Measurements from ENCODE around the gene TMEM14C.
"Not testable (repeated sequence)": the region's sequence is repeated elsewhere in the genome, so short reads cannot be mapped to it uniquely, and the experiment has no call there.

The TMEM14C gene

GRCh38 chr6:10721850-10722569 lies 860 bp upstream of the TMEM14C start:
- DNase-seq = peak; percentile 19

DNA sequence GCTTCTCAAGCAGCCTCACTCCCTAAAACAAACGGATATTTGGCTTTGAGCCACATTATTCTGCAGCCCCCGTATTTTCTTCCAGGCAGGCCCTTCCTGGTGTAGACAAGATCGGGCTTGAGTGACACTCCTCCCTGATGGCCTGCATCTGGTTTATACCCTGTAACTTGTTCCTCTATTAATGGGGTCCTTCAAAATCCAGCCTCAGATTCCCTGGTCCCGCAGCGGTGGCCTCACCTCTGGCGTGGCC lies 375 bp upstream of the TMEM14C start:
- no peak for DNase-seq

DNA sequence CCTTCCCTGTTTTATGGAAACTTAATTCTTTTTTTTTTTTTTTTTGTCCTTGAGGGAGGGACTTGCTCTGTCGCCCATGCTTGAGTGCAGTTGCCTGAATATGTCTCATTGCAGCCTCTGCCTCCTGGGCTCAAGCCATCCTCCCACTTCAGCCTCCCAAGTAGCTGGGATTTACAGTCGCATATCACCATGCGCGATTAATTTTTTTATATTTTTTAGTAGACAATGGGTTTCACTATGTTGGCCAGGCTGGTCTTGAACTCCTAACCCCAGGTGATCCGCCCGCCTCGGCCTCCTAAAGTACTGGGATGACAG lies 654 bp downstream of the TMEM14C start:
- no peak for DNase-seq

GRCh38 chr6:10725044-10725443 lies 2.2 kb downstream of the TMEM14C start:
- DNase-seq = no peak

- DNase-seq = no peak
Measured at GRCh38 chr6:10725716-10726115, 2.8 kb downstream of the TMEM14C start.

- DNase-seq = no peak
Measured at GRCh38 chr6:10730254-10730653, 7.4 kb downstream of the TMEM14C start.

DNA sequence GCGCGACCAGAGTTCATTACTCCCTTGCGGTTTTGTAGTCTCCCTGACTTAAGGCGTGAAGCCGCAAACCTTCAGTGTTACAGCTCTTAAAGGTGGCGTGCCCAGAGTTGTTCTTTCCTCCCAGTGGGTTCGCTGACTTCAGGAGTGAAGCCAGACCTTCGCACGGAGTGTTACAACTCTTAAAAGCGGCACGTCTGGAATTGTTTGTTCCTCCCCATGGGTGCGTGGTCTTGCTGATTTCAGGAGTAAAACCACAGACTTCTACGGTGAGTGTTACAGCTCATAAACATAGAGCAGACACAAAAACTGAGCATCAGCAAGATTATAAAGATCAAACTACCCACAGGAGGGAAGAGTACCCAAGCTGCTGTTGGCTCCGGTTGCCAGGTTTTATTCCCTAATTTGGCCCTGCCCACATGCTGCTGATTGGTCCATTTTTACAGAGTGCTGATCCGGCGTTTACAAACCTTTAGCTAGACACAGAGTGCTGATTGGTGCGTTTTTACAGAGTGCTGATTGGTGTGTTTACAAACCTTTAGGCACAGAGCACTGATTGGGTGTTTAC lies 10.4 kb downstream of the TMEM14C start:
- no peak for DNase-seq

DNA sequence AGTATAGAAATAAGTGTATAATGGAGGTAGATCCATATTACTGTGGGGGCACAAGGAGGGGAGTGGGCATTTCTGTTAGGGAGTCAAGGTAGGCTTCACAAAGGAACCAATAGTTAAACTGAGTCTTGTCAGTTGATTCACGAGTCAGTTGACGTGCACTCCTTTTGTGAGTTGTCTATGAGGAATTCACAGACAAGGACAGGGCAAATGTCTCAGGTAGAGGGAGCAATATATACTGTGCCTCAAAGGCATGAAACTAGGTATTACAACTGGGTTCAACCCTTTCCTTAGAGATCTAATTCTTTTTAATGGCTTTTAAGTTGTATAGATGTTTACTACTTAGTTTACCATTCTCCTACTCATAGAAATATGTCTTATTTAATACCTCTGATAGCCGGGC lies 11.0 kb downstream of the TMEM14C start:
- no peak for DNase-seq

DNA sequence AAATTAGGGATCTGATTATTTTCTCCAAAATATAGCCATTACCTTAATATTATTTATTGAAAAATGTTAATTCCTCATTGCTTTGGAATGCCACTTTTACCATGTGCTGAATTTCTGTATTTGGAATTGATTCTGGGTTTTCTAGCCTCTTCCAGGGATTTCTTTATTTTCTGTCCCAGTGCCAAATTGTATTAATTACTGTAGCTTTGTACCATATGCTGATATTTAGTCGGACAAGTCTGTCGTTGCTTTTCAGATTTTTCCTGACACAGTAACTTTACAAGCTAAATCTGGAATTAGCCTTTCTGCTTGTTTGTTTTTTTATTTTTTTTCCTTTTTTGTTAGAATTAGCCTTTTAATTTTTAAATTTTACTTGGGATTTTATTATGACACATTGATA lies 13.9 kb downstream of the TMEM14C start:
- no peak for DNase-seq

DNA sequence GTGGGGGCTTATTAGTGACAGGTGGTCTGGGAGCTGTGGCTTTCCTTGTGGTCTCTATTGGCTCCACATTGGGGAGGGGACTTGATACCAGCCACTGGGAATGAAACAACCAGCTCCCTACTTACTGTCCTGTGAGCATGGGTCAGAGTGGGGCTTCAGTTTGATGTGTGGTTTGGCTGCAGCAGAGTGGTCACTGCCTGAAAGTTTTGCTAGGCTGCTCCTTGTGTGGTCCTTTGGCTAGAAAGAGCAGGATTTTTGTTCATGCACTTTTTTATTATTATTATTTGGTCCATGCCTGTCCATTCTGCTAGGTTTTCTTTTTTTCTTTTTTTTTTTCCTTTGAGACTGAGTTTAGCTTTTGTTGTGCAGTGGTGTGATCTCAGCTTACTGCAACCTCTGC lies 17.2 kb downstream of the TMEM14C start:
- no peak for DNase-seq

DNA sequence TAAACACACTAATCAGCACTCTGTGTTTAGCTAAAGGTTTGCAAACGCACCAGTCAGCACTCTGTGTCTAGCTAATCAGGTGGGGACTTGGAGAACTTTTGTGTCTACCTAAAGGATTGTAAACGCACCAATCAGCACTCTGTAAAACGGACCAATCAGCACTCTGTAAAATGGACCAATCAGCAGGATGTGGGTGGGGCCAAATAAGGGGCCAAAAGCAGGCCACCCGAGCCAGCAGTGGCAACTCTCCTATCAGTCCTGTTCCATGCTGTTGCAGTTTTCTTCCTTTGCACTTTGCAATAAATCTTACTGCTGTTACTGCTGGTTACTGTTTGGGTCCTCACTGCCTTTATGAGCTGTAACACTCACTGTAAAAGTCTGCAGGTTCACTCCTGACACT lies 18.8 kb downstream of the TMEM14C start:
- not testable (repeated sequence) for DNase-seq

GRCh38 chr6:10742251-10742650 lies 19.4 kb downstream of the TMEM14C start:
- DNase-seq = no peak

DNA sequence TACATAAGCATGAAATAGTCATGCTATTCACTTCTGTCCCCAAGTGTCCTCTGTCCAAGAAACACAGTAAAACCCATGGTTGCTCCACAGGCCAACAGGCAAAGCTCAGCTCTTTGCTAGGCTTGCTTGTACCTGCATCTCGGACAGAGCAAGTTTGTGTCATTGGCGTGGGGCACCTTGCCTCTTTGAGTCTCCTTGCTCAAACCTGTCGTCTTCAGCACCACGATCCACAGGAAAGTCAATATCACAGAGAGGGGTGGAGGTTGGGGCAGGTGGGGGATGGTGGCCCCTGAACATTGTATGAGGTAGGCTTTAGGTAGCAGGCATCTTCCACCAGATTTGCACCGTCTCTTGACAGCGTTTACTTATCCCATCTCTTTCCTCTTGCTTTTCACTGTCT lies 20.6 kb downstream of the TMEM14C start:
- no peak for DNase-seq

DNA sequence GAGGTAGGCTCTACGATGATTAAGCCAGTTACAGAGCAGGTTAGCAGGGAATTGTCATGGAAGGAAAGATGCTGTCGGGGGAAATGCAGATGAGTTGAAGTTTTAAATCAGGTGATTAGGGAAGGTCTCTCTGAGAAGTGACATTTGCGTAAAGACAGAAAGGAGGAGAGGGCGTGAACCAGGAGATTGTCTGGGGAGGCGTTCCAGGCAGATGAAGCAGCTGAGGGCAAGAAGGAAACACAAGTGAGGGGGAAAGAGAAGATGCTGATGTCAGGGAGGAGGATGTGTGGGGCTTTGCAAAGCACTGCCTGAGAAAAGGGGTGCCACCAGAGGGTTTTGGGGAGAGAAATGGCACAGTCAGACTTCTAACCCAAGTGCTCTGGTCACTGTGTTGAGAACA lies 22.2 kb downstream of the TMEM14C start:
- no peak for DNase-seq

GRCh38 chr6:10746915-10747250 lies 24.0 kb downstream of the TMEM14C start:
- no peak for DNase-seq

- peak; percentile 99 for DNase-seq
Measured at GRCh38 chr6:10747251-10747972, 24.5 kb downstream of the TMEM14C start, which contains the start of gene TMEM14B. TSS of gene TMEM14B (plus strand) at chr6:10747805. CDS start at chr6:10749246, 1,441 bp downstream.

DNA sequence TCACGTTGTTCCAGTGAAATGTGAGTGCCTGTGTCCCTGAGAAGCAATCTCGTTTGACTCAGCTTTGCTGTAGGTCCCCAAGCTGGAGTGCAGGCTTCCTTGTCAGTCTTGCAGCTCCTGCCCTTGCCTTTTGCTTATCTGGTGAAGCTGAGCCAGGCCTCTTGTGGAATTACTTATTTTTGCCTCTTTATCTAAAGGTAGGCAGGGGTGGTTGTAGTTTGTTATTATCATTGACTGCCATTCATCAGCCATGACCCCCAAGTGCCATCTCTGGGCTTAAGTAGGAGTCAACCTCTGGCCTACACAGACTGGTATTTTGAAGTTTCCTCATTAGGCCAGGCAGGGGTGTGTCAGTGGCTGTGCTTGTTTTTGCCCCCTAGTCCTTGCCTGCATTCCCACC lies 26.9 kb downstream of the TMEM14C start:
- no peak for DNase-seq

- not testable (repeated sequence) for DNase-seq
Measured at GRCh38 chr6:10750568-10750967, 27.7 kb downstream of the TMEM14C start.

DNA sequence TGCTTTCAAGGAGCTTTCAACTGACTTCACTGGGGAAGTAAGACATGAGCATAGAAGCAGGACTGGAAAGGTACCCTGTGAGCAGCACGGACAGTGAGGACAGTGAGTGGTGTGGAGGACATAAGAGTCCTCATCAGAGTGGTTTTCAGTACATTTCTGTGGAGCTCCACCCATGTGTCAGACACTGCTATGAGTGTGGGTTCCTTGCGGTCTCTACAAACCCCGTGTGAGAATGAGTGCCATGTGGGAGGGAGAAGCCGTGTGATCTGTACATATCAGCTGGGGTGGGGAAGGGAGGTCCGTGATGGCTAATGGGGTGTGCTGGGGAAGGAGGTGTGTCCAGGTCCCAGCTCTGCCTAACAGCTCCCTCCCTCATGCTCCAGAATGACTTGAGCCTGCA lies 28.9 kb downstream of the TMEM14C start:
- not testable (repeated sequence) for DNase-seq

DNA sequence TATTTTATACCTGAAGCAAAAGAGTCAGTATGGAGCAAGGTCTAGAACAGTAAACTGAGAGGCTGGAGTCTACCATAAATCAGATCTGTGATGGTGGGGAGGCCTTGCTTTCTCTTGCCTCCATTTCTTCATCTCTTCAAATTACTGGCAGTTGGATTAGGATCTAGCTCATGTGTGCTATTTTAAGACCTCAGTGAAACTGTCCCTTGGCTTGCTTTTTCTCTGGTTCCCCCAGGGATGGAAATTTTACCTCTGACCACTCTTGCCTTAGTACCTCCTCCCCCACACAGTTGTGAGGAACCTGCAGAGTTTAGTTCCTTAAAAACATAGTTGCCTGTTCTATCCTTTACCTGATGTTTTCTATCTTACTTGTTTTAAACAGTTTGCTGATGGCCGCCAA lies 33.2 kb downstream of the TMEM14C start:
- DNase-seq = no peak

DNA sequence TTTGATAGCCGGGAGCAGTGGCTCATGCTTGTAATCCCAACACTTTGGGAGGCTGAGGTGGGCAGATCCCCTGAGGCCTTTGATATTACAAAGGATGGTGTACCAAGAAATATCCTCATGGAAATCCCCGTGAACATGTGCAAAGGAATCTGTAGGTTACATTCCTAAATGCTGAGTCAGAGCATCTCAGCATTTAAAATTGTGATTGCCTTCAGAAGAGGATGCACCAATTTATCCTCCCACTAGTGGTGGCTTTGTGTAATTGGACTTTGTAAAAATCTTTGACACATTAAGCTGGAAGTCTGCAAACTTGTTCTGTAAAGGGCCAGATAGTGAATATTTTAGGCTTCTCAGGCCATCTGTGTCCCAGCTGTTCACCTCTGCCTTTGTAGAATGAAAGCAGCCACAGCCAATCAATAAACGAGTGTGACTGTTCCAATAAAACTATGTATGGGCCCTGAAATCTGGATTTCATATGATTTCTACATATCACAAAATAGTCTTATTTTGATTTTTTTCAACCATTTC lies 36.5 kb downstream of the TMEM14C start:
- peak; percentile 42 for DNase-seq

- peak; percentile 22 for DNase-seq
Measured at GRCh38 chr6:10759884-10760329, 37.0 kb downstream of the TMEM14C start.

DNA sequence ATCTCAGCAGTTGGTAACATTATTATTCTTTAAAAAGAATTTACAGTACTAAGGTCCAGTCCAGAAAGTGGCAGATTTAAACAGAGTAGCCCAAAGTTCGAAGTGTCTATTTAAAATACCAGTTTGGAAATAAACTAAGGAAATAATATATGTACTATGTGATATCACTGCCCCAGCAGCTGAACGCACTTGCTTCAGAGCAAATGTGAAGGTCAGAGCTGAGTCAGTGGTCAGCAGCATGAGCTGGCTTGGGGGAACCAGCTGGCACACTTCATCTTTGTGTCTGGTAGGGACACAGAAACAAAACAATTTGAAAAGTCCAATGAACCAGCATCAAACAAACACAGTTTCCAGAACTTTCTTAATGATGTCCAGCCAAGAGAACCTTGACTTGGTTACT lies 40.1 kb downstream of the TMEM14C start:
- DNase-seq = no peak

DNA sequence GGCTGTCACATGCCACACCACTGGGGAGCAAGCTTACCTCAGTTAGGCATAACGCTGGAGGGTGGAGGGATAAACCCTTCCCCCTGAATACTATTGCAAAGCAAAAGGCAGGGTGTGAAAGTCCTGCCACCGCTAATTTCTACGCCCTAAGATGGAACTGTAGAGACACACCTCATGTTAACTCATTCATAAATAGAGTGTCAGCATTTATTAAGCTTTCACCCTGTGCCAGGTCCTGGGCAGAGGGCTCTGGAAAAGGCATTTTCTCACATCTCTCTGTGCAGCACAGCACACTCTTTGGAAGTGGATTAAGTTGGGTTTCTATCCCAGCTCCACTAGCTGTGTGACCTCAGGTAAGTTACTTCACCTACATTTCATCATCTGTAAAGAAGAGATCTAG lies 46.5 kb downstream of the TMEM14C start:
- DNase-seq = no peak

Measured in activated CD4-positive, alpha-beta T cell treated with anti-CD3 and anti-CD28 coated beads, Interleukin-10, Interleukin-2, amounts not matched to agents 100 ng/mL and 50 ng/mL, durations not matched to agents 16 hours and 8 hours (primary cell).